ENCODE data around the gene ZNF750. TPM values are rescaled to one million over a fixed set of nuclear protein-coding genes. Genes with fewer than 3 reads are reported as not detected.

ZNF750 gene
- total and polyA plus RNA-seq, 10 of the 15 experiments (the other 5 are each of a cell fraction or from before 2014, with no cell fraction given), result 0.06 TPM; not detected in 9

DNA sequence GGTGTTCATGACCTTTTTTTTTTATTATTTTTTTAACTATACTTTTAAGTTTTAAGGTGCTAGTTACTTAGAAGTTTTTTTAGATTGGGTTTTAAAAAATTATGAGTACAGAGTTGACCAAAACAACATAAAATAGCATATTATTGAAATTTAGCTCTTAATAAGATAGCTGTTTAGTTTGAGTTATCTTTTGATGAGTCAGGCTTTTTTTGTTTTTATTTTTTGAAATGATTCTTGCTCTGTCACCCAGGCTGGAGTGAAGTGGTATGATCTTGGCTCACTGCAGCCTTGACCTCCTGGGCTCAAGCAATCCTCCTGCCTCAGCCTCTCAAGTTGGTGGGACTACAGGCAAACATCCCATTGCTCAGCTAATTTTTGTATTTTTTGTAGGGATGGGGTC, 13.6 kb downstream of the ZNF750 start:
- Histone ChIP-seq H3K4me1 (ENCODE audit: control insufficient read depth, insufficient read depth, low read length) (no peaks in the 10 kb centered on the region), H3K9ac (ENCODE audit: control insufficient read depth, insufficient read depth, low read length) (no peak overlapping the region), H3K36me3 (ENCODE audit: control insufficient read depth in 2 of 2, insufficient read depth in 2 of 2, low read length in 1 of 2) (peaks cover 0 to 4% of the 10 kb centered on the region in 2 experiments; a peak in 3 of 4 replicates), H3K27ac (ENCODE audit: control insufficient read depth, insufficient read depth) (no peak overlapping the region), H4K20me1 (ENCODE audit: control insufficient read depth, insufficient read depth) (no peaks in the 10 kb centered on the region), H3K27me3 (replicated peaks in 1 of 2; ENCODE audit: control insufficient read depth in 2 of 2, insufficient read depth in 2 of 2, low read length in 1 of 2) (no peaks in the 10 kb centered on the region), H3K79me2 (ENCODE audit: control insufficient read depth, insufficient read depth, low read length) (no peaks in the 10 kb centered on the region), H2AFZ (ENCODE audit: control insufficient read depth, low read depth, low read length) (no peak overlapping the region), H3K9me3 (replicated peaks; ENCODE audit: control insufficient read depth, insufficient read depth, low read length) (no peaks in the 10 kb centered on the region), H3K4me3 (no peak overlapping the region), H3K4me2 (ENCODE audit: control insufficient read depth, insufficient read depth) (no peak overlapping the region)
- ChIA-PET SMC1A (ENCODE audit: uncharacterized antibody, unreplicated experiment) (no interaction called here), CTCF (no interaction called here), POLR2A (no interaction called here), RAD21 (ENCODE audit: unreplicated experiment) (no interaction called here)
- intact Hi-C loops (cut with micrococcal nuclease; ENCODE audit: unreplicated experiment), result no loop called here
- ATAC-seq, result no peak
- no peak for DNase-seq (ENCODE audit: low read depth, low spot score)
- FAIRE-seq, result no peak
- in situ Hi-C loops (cut with MboI), result no loop called here
- TF ChIP-seq RELA (IDR thresholded peaks at IDR 0.05; ENCODE audit: borderline replicate concordance, partially characterized antibody) (no peak), SMAD5 (IDR thresholded peaks at IDR 0.05; ENCODE audit: low read depth) (no peak), SPI1 (IDR thresholded peaks at IDR 0.05; ENCODE audit: borderline replicate concordance, insufficient read depth, low read depth, low read length) (no peak), IKZF2 (IDR thresholded peaks at IDR 0.05) (no peak), EGR1 (IDR thresholded peaks at IDR 0.05; ENCODE audit: borderline replicate concordance in 1 of 2, low read depth in 2 of 2, low read length in 2 of 2) (no peak), SMARCA5 (IDR thresholded peaks at IDR 0.05) (no peak), TAF1 (IDR thresholded peaks at IDR 0.05; ENCODE audit: borderline replicate concordance, low read depth, low read length) (no peak), NRF1 (conservative IDR thresholded peaks at IDR 0.05; ENCODE audit: low read depth, low read length) (no peak), MTA2 (IDR thresholded peaks at IDR 0.05; ENCODE audit: low read depth) (no peak), NFIC (IDR thresholded peaks at IDR 0.05; ENCODE audit: low read depth, low read length) (no peak), CBX3 (IDR thresholded peaks at IDR 0.05; ENCODE audit: borderline replicate concordance, low read depth) (no peak), PAX5 (IDR thresholded peaks at IDR 0.05; ENCODE audit: borderline replicate concordance, low read depth, low read length) (no peak), ATF7 (IDR thresholded peaks at IDR 0.05; ENCODE audit: low read depth) (no peak), FOXM1 (IDR thresholded peaks at IDR 0.05; ENCODE audit: low read depth, low read length) (no peak), IRF4 (IDR thresholded peaks at IDR 0.05; ENCODE audit: low read depth, low read length) (no peak), CEBPB (IDR thresholded peaks at IDR 0.05; ENCODE audit: borderline replicate concordance in 1 of 2, low read depth in 2 of 2, low read length in 2 of 2) (no peak), TCF7 (IDR thresholded peaks at IDR 0.05; ENCODE audit: borderline replicate concordance) (no peak)
- TF ChIP-seq, protein P1, sequence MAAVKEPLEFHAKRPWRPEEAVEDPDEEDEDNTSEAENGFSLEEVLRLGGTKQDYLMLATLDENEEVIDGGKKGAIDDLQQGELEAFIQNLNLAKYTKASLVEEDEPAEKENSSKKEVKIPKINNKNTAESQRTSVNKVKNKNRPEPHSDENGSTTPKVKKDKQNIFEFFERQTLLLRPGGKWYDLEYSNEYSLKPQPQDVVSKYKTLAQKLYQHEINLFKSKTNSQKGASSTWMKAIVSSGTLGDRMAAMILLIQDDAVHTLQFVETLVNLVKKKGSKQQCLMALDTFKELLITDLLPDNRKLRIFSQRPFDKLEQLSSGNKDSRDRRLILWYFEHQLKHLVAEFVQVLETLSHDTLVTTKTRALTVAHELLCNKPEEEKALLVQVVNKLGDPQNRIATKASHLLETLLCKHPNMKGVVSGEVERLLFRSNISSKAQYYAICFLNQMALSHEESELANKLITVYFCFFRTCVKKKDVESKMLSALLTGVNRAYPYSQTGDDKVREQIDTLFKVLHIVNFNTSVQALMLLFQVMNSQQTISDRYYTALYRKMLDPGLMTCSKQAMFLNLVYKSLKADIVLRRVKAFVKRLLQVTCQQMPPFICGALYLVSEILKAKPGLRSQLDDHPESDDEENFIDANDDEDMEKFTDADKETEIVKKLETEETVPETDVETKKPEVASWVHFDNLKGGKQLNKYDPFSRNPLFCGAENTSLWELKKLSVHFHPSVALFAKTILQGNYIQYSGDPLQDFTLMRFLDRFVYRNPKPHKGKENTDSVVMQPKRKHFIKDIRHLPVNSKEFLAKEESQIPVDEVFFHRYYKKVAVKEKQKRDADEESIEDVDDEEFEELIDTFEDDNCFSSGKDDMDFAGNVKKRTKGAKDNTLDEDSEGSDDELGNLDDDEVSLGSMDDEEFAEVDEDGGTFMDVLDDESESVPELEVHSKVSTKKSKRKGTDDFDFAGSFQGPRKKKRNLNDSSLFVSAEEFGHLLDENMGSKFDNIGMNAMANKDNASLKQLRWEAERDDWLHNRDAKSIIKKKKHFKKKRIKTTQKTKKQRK (IDR thresholded peaks at IDR 0.05; ENCODE audit: low read depth, low read length), result no peak
- TF ChIP-seq, protein P2, sequence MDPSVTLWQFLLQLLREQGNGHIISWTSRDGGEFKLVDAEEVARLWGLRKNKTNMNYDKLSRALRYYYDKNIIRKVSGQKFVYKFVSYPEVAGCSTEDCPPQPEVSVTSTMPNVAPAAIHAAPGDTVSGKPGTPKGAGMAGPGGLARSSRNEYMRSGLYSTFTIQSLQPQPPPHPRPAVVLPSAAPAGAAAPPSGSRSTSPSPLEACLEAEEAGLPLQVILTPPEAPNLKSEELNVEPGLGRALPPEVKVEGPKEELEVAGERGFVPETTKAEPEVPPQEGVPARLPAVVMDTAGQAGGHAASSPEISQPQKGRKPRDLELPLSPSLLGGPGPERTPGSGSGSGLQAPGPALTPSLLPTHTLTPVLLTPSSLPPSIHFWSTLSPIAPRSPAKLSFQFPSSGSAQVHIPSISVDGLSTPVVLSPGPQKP (IDR thresholded peaks at IDR 0.05; ENCODE audit: low read depth, low read length), result no peak
- TF ChIP-seq, protein P3, sequence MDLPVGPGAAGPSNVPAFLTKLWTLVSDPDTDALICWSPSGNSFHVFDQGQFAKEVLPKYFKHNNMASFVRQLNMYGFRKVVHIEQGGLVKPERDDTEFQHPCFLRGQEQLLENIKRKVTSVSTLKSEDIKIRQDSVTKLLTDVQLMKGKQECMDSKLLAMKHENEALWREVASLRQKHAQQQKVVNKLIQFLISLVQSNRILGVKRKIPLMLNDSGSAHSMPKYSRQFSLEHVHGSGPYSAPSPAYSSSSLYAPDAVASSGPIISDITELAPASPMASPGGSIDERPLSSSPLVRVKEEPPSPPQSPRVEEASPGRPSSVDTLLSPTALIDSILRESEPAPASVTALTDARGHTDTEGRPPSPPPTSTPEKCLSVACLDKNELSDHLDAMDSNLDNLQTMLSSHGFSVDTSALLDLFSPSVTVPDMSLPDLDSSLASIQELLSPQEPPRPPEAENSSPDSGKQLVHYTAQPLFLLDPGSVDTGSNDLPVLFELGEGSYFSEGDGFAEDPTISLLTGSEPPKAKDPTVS (IDR thresholded peaks at IDR 0.05; ENCODE audit: low read depth, low read length), result no peak
- no TSS peak for BruUV-seq (replicated peaks)
